ENCODE results near the gene SMG6.
A peak's percentile ranks its signal among the peaks of the same experiment; 100 is the strongest.

The SMG6 gene

GRCh38 chr17:2214929-2215615 is 88.5 kb downstream of the SMG6 start:
- TF ChIP-seq CTCF (IDR thresholded peaks at IDR 0.05; ENCODE audit: low read depth, low read length), result no peak
- peak overlapping the region; percentile 49 for H3K4me3 ChIP-seq (ENCODE audit: low read depth, low read length)

- TF ChIP-seq CTCF (IDR thresholded peaks at IDR 0.05; ENCODE audit: low read depth, low read length), result no peak
These were observed 89.3 kb downstream of the SMG6 start for GRCh38 chr17:2214047-2214928.

GRCh38 chr17:2213291-2213960 is 90.2 kb downstream of the SMG6 start:
- no peak for TF ChIP-seq CTCF (IDR thresholded peaks at IDR 0.05; ENCODE audit: low read depth, low read length)
- peak overlapping the region; percentile 49 for H3K4me3 ChIP-seq (ENCODE audit: low read depth, low read length)

More at GRCh38 chr17:2214047-2214928, 89.3 kb downstream of the SMG6 start:
- H3K4me3 ChIP-seq (ENCODE audit: low read depth, low read length), result peak overlapping the region; percentile 49

- no peak overlapping the region for H3K4me3 ChIP-seq (ENCODE audit: low read depth, low read length)
- TF ChIP-seq CTCF (IDR thresholded peaks at IDR 0.05; ENCODE audit: low read depth, low read length), result no peak
These were observed 91.1 kb downstream of the SMG6 start for GRCh38 chr17:2212400-2212981.

GRCh38 chr17:2211661-2212399 is 91.8 kb downstream of the SMG6 start:
- no peak for TF ChIP-seq CTCF (IDR thresholded peaks at IDR 0.05; ENCODE audit: low read depth, low read length)
- no peak overlapping the region for H3K4me3 ChIP-seq (ENCODE audit: low read depth, low read length)

GRCh38 chr17:2210726-2211125 is 92.9 kb downstream of the SMG6 start:
- no peak overlapping the region for H3K4me3 ChIP-seq (ENCODE audit: low read depth, low read length)
- TF ChIP-seq CTCF (IDR thresholded peaks at IDR 0.05; ENCODE audit: low read depth, low read length), result no peak

All from WI38 (cell line).